HG03097 (cell line): ENCODE data around the gene EGLN1.
"Not testable (repeated sequence)": the region's sequence is repeated elsewhere in the genome, so short reads cannot be mapped to it uniquely, and the experiment has no call there.

Source experiments
- ATAC-seq: cut with Tn5 transposase; IDR thresholded peaks from one replicate; pipeline ENCODE4 v1.9.1; 2021; ENCODE audit not compliant: unreplicated experiment, low FRiP score

EGLN1 gene

DNA sequence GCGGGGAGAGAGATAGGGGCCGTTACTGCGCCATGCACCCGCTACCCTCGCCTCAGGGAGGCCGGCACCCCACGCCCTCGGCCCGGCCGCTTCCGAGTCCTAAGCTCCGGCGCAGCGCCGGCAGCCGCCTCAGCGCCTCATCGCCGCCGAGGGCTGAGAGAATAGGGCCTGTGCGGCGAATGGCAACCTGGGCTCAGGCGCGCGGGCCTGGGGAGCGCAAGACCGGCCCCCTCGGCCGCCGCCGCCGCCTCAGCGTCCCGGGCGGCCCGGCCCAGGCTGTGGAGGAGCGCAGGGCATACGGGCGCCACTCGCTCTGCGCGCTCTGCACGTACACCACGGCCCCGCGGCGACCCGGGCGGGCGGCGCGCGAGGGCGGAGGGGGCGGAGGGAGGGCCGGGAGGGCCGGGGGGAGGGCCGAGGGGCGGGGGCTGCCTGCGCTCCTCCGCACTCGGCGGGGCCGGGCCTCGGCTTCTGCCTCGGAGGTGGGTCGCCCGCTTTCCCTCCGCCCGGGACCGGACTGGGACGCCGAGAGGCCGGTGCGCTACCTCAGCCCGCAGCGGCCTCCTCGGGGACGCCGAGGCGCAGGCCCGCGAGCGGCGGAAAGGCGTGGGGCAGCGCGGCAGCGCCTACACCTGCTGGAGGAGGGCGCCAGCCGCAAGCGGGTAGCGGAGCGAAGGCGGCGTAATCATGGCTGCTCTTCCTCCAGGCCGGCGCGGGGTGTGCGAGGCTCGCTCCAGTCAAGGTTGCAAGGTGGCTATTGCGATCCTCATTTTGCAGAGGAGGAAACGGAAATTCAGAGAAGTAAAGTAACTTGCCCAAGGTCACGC is at the start of gene EGLN1:
Gene EGLN1 (minus strand): TSS at position 317 of the 827 bp plus-strand sequence. CDS start 399 bp downstream, outside the sequence.
- ATAC-seq = peak; percentile 69

DNA sequence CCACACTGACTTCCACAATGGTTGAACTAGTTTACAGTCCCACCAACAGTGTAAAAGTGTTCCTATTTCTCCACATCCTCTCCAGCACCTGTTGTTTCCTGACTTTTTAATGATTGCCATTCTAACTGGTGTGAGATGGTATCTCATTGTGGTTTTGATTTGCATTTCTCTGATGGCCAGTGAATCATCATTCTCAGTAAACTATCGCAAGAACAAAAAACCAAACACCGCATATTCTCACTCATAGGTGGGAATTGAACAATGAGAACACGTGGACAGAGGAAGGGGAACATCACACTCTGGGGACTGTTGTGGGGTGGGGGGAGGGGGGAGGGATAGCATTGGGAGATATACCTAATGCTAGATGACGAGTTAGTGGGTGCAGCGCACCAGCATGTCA is 49.4 kb upstream of the EGLN1 start:
- not testable (repeated sequence) for ATAC-seq

DNA sequence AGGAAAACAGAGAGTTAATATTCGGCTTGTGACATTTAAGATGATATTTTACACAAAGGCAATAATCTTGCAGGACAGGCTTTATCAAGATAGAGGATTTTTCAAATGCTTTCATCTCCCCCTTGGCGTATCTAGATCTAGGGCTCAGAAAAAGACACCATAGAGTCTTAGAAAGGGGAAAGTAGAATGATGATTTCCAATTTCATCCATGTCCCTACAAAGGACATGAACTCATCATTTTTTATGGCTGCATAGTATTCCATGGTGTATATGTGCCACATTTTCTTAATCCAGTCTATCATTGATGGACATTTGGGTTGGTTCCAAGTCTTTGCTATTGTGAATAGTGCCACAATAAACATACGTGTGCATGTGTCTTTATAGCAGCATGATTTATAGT is 48.9 kb upstream of the EGLN1 start:
- ATAC-seq = not testable (repeated sequence)

DNA sequence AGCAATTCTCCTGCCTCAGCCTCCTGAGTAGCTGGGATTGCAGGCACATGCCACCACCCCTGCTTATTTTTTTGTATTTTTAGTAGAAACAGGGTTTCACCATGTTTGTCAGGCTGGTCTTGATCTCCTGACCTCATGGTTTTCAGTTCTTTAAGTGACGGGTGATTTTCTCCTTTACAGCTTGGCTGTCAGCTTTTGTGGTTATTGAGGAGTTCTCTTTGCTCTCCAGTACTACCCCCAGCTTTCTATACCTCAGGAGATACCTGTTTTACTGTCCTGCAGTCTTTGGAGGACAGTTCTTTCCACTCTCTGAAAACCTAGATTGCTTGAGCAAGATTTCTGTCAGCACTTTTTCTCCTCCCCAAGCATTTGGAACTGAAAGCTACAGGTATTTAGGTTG is 45.9 kb upstream of the EGLN1 start:
- no peak for ATAC-seq

DNA sequence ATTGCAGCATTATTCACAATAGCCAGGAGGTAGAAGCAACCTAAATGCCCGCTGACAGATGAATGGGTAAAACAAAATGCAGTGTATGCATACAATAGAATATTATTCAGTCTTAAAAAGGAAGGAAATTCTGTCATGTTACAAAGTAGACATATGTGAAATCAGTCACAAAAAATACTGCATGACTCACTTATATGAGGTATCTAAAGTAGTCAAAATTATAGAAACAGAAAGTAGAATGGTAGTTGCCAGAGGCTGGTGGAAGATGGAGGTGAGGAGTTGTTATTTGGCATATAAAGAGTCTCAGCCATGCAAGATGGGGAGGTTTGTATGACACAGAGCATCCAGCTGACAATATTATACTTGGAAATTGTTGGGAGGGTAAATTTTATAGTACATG is 43.0 kb upstream of the EGLN1 start:
- ATAC-seq = no peak

DNA sequence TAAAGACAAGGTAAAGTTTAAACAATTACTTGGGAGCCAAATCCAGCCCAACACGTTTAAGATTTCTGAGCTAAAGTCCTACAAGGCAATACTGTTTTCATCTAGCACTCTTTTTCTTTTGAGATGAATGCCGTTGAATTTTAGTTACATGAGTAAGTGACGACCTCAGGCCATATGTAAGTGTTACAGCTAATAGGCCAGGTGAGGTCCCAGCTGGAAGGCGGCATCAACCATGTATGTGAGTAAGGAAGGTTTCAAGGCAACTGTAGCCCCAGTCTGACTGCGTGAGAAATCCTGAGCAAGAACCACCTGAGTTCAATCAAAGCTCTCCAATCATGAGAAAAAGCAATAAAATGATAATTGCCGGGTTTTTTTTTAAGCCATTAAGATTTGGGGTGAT is 41.5 kb upstream of the EGLN1 start:
- no peak for ATAC-seq

DNA sequence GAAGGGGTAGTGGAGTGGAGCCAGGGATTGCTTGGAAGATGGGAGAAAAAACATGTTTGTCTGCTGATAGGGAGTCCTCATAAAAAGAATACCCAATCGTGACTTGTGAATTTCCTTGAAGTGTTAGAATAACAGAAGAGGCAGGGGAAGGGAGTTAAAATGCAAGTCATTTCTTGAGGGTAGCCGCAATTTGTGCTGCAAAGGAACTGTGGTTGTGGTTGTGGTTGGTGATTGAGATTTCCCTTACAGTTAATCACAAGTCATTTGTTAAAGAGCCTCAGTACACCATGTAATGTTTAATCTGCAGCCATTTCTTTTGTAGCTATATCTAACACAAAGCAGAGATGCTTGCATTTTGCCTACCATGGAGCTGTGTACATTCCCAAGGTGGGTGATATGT is 38.5 kb upstream of the EGLN1 start:
- peak; percentile 67 for ATAC-seq

DNA sequence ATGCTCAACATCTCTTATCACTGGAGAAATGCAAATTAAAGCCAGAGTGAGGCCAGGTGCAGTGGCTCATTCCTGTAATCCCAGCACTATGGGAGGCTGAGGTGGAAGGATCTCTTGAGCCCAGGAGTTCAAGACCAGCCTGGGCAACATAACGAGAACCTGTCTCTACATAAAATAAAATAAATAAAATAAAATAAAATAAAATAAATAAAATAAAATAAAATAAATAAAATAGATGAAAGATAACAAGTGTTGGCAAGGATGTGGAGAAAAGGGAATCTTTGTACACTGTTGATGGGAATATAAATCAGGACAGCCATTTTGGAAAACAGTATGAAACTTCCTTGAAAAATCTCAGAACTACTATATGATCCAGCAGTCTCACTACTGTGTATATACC is 37.4 kb upstream of the EGLN1 start:
- not testable (repeated sequence) for ATAC-seq

DNA sequence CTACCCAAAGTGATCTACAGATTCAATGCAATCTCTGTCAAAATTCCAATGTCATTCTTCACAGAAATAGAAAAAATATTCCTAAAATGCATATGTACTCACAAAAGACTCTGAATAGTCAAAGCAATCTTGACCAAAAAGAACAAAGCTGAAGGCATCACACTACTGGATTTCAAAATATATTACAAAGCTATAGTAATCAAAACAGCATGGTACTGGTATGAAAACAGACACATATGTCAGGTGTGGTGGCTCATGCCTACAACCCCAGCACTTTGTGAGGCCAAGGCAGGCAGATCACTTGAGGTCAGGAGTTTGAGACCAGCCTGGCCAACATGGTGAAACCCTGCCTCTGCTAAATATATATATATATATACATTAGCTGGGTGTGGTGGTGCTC is 35.9 kb upstream of the EGLN1 start:
- ATAC-seq = not testable (repeated sequence)

DNA sequence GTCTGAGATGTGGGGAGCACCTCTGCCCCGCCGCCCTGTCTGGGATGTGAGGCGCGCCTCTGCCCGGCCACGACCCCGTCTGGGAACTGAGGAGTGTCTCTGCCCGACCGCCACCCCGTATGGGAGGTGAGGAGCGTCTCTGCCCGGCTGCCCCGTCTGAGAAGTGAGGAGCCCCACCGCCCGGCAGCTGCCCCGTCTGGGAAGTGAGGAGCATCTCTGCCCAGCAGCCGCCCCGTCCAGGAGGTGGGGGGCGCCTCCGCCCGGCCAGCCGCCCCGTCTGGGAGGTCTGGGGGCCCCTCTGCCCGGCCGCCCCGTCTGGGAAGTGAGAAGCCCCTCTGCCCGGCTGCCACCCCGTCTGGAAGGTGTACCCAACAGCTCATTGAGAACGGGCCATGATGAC is 32.0 kb upstream of the EGLN1 start:
- ATAC-seq = not testable (repeated sequence)

DNA sequence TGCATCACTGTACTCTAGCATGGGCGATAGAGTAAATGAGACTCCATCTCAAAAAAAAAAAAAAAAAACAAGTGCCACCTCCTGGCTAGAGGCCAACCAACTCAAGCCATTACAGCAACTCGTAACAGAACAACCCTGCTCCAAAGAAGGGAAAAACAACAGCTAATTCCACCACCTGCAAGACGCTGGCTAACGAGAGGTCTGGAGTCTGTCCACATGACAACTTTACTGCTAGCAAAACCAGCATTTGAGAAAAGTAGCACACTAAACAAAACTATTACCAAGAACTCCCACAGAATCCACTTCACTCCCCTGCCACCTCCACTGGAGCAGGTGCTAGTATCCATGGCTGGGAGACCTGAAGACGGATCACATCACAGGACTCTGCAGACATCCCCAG is 24.1 kb upstream of the EGLN1 start:
- ATAC-seq = no peak

DNA sequence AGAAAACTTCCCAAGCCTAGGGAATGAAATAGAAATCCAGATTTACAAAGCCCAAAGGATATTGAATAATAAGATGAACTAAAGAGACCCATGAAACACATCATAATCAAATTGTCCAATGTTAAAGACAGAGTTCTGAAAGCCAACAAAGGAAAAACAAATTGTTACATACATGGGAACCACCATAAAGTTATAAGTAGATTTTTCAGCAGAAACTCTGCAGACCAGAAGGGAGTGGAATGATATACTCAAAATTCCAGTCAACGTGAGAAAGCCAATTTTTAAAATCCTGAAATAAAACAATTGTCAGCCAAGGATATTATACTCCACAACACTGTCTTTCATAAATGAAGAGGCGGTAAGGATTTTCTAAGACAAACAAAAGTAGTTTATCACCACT is 22.0 kb upstream of the EGLN1 start:
- ATAC-seq = no peak

DNA sequence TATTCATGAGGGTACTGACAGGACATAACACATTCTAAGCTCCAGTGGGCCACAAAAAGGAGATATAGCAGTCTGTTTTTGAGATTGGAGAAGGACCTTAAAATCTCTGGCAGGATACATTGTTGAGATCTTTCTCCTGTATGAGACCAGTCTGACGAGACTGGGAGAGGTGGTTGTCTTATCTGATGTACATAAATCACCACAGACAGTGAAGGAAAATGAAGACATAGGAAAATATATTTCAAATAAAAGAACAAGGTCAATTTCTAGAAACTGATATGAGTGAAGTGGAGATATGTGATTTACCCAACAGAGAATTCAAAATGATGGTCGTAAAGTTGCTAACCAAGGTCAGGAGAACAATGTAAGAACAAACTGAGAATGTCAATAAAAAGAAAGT is 21.3 kb upstream of the EGLN1 start:
- ATAC-seq = no peak

DNA sequence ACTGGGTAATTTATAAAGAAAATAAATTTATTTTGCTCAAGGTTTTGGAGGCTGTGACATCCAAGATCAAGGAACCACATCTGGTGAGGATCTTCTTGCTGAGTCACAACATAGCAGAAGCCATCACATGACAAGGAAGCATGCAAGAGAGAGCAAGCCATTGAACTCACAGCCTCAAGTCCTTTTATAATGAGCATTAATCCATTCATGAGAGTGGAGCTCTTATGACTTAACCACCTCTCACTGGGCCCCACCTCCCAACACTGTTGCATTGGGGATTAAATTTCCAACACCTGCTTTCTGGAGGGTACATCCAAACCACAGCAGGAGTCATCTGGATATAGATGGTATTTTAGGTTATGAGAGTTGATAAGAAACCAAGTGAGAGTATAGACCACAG is 20.6 kb upstream of the EGLN1 start:
- no peak for ATAC-seq

DNA sequence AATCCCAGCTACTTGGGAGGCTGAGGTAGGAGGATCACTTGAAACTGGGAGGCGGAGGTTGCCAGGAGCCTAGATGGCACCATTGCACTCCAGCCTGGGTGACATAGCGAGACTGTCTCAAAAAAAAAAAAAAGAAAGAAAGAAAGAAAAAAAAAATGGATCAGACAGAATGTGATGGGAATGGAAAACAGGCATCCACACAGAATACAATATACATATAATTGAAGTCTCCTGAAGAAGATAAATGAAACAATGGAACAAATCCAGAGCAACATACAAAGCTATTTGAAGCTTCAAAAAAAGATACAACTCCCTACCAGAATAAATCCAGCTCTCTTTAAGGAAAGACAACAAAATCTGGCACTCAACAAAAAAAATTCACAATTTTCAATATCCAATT is 10.9 kb upstream of the EGLN1 start:
- ATAC-seq = no peak

DNA sequence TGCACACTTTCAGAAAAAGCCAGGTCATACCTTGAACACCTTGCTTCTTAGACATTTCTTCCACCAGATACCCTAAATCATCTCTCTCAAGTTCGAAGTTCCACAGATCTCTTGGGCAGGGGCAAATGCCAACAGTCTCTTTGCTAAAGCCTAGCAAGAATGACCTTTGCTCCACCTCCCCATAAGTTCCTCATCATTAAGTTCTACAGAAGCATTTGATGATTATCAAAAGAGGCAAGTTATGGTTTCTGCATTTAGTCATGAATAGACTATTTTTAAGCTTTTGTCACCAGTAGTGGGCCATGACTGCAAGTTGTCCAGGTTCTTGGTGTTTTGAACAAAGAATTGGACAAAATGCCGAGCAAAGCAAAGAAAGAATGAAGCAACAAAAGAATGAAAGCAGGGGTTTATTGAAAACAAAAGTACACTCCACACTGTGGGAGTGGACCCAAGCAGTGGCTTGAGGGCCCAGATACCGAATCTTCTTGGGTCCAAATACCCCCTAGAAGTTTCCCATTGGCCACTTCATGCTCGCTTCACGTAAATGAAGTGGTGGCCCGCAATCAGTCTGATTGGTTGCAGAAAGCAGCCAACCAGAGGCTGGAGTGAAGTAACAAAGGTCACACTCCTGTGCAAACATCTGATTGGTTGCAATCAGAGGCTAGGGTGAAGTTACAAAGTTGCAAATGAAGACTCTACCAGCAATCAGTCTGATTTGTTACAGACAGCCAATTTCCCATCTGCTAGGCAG is 9.8 kb upstream of the EGLN1 start:
- ATAC-seq = no peak

DNA sequence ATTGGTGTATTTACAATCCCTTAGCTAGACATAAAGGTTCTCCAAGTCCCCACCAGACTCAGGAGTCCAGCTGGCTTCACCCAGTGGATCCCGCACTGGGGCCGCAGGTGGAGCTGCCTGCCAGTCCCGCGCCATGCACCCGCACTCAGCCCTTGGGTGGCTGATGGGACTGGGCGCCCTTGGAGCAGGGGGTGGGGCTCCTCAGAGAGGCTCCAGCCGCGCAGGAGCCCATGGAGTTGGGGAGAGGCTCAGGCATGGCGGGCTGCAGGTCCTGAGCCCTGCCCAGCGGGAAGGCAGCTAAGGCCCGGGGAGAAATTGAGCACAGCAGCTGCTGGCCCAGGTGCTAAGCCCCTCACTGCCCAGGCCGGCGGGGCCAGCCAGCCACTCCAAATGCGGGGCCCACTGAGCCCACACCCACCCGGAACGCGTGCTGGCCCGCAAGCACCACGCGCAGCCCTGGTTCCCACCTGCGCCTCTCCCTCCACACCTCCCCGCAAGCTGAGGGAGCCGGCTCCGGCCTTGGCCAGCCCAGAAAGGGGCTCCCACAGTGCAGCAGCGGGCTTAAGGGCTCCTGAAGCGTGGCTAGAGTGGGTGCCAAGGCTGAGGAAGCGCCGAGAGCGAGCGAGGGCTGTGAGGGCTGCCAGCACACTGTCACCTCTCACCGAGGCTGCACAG is 8.7 kb upstream of the EGLN1 start:
- not testable (repeated sequence) for ATAC-seq

DNA sequence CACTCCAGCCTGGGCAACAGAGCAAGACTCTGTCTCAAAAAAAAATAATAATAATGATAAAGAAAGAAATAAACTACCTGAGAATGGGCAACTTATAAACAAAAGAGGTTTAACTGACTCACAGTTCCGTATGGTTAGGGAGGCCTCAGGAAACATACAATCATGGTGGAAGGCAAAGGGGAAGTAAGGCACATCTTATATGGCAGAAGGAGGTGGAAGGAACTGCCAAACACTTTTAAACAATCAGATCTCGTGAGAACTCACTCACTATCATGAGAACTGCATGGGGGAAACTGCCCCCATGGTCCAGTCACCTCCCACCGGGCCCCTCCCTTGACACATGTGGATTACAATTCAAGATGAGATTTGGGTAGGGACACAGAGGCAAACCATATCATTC is 6.3 kb upstream of the EGLN1 start:
- ATAC-seq = no peak

DNA sequence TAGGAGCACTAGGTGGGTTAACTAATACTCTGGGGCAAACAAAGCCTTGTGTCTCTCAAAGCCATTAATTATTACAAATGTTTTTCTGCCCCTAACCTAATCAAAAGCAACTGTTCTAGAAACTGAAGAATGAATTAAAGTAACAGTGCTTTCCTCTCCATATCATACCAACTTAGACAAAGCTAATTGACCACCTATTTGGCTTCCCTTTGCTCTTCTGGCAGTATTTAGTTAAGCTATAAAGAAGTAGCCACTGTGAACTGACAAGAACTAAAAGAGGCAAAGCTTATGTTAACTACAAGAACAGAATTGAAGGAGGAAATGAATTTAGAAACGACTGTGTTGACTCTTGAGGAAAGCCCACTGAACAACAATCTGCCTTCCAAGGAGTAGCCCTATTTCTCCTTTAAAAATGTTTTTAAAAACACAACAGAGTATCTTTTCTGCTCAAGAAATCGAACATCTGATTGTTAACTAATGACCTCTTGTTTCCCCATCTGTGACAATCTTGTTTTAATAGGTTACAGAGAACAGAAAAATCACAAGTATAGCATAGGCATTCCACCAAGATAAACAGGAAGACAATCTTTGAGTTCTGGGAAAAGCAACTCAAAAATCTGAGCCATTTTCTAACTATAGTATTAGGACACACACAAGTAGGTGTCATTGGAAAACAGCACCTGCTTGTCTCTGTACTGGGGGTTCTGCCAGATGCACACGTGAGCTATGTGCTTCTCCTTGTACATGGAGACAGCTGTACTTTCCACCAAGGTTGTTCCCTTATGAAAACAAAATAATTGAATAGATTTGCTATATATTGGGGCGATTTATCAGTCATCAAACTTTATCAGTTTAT is 3.1 kb upstream of the EGLN1 start:
- no peak for ATAC-seq

DNA sequence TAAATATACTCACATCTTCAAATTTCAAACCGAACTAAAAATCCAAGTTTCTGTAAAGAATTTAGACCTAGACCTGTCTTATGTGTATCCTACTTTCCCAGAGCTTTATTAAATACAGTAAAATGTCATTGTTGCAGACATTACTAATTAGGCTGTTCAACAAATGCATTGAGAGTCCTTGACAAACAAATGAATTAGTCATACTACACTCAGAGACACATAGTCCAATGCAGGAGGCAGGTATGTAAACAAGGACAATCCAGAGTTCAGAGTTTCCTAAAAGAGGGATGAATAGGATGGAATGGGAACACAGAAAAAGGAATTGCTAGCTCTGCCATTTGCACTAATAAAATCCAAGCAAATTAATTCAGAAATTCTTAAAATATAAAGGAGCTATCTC is 1.6 kb upstream of the EGLN1 start:
- ATAC-seq = no peak
